Spleen (tissue), 7 donors: ENCODE results near the gene LRMDA.
"Not testable (repeated sequence)": the region's sequence is repeated elsewhere in the genome, so short reads cannot be mapped to it uniquely, and the experiment has no call there.

Experiments used
- POLR2A ChIP-seq, 3 donors: fragments of 450-650 bp; IDR thresholded peaks; one replicate each; pipeline ENCODE4 v1.5.1; 2017; ENCODE audit warnings: antibody characterized with exemption in 3 of 3, mild to moderate bottlenecking in 1 of 3
- TF ChIP-seq, protein P1 (sequence below), 11 experiments: fragments of 200-600 bp in 7 of 11; fragments of 450-650 bp in 4 of 11; sonication (generic) in 4 of 11; IDR thresholded peaks in 8 of 11; conservative IDR thresholded peaks in 3 of 11; 1 replicate in 7 of 11; 2 replicates in 4 of 11; pipeline versions ENCODE4 v1.4.0 to v1.8.0; 2016 to 2021; ENCODE audit warnings: antibody characterized with exemption in 11 of 11, inconsistent platforms in 4 of 11, mild to moderate bottlenecking in 1 of 11
- donor health status: DM: no; HTN: no; CAD: no; lungs with moderate emphysema.
- donor health status: DM: no; HTN: no; CAD: no.
- donor health status: DM: no; HTN: no; CAD: no.

DNA sequence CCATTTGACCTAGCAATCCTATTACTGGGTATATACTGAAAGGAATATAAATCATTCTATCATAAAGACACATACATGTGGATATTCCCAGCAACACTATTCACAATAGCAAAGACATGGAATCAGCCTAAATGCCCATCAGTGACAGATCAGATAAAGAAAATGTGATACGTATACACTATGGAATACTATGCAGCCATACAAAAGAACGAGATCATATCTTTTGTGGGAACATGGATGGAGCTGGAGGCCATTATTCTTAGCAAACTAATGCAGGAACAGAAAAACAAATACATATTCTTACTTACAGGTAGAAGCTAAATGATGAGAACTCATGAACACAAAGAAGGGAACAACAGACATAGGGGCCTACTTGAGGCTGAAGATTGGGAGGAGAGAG lies 629.6 kb downstream of the LRMDA start:
- TF ChIP-seq, protein P1, sequence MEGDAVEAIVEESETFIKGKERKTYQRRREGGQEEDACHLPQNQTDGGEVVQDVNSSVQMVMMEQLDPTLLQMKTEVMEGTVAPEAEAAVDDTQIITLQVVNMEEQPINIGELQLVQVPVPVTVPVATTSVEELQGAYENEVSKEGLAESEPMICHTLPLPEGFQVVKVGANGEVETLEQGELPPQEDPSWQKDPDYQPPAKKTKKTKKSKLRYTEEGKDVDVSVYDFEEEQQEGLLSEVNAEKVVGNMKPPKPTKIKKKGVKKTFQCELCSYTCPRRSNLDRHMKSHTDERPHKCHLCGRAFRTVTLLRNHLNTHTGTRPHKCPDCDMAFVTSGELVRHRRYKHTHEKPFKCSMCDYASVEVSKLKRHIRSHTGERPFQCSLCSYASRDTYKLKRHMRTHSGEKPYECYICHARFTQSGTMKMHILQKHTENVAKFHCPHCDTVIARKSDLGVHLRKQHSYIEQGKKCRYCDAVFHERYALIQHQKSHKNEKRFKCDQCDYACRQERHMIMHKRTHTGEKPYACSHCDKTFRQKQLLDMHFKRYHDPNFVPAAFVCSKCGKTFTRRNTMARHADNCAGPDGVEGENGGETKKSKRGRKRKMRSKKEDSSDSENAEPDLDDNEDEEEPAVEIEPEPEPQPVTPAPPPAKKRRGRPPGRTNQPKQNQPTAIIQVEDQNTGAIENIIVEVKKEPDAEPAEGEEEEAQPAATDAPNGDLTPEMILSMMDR (IDR thresholded peaks at IDR 0.05 in 8 of 11, conservative IDR thresholded peaks at IDR 0.05 in 3 of 11), result not testable (repeated sequence)
- not testable (repeated sequence) for TF ChIP-seq POLR2A (IDR thresholded peaks at IDR 0.05)
